ENCODE data around the gene LILRB1.
"Not testable (repeated sequence)": the region's sequence is repeated elsewhere in the genome, so short reads cannot be mapped to it uniquely, and the experiment has no call there.

The LILRB1 gene

GRCh38 chr19:54638683-54639082 is 8.4 kb downstream of the LILRB1 start:
- no peak overlapping the region for H3K4me3 ChIP-seq (ENCODE audit: low read length, poor library complexity, severe bottlenecking)
- no peaks in the 10 kb centered on the region for H3F3A ChIP-seq (ENCODE audit: low read depth)
- TF ChIP-seq EZH2phosphoT487 (IDR thresholded peaks at IDR 0.05; ENCODE audit: borderline replicate concordance): no peak
- TF ChIP-seq, protein P1, sequence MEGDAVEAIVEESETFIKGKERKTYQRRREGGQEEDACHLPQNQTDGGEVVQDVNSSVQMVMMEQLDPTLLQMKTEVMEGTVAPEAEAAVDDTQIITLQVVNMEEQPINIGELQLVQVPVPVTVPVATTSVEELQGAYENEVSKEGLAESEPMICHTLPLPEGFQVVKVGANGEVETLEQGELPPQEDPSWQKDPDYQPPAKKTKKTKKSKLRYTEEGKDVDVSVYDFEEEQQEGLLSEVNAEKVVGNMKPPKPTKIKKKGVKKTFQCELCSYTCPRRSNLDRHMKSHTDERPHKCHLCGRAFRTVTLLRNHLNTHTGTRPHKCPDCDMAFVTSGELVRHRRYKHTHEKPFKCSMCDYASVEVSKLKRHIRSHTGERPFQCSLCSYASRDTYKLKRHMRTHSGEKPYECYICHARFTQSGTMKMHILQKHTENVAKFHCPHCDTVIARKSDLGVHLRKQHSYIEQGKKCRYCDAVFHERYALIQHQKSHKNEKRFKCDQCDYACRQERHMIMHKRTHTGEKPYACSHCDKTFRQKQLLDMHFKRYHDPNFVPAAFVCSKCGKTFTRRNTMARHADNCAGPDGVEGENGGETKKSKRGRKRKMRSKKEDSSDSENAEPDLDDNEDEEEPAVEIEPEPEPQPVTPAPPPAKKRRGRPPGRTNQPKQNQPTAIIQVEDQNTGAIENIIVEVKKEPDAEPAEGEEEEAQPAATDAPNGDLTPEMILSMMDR (conservative IDR thresholded peaks at IDR 0.05; ENCODE audit: low read length): no peak
- H3K4me1 ChIP-seq (ENCODE audit: insufficient read depth, low read length, poor library complexity, severe bottlenecking): no peaks in the 10 kb centered on the region
- no peak overlapping the region for H2AFZ ChIP-seq (ENCODE audit: low read length)
- no peak overlapping the region for H3K4me2 ChIP-seq (ENCODE audit: low read depth, low read length, poor library complexity, severe bottlenecking)
- no peaks in the 10 kb centered on the region for H3K27me3 ChIP-seq (ENCODE audit: insufficient read depth, low read length, poor library complexity, severe bottlenecking)
- no peaks in the 10 kb centered on the region for H3K9me2 ChIP-seq (replicated peaks; ENCODE audit: low read depth, low read length)
- no peak overlapping the region for H3K9ac ChIP-seq (ENCODE audit: low read depth, low read length, poor library complexity, severe bottlenecking)
- H3K79me2 ChIP-seq (ENCODE audit: insufficient read depth, low read length): no peaks in the 10 kb centered on the region
- H3K9me3 ChIP-seq (ENCODE audit: insufficient read depth, low read depth, low read length): no peaks in the 10 kb centered on the region
- H3K36me3 ChIP-seq (ENCODE audit: insufficient read depth, low read length): no peaks in the 10 kb centered on the region
- no peaks in the 10 kb centered on the region for H4K20me1 ChIP-seq (ENCODE audit: insufficient read depth, low read length, poor library complexity, severe bottlenecking)

DNA sequence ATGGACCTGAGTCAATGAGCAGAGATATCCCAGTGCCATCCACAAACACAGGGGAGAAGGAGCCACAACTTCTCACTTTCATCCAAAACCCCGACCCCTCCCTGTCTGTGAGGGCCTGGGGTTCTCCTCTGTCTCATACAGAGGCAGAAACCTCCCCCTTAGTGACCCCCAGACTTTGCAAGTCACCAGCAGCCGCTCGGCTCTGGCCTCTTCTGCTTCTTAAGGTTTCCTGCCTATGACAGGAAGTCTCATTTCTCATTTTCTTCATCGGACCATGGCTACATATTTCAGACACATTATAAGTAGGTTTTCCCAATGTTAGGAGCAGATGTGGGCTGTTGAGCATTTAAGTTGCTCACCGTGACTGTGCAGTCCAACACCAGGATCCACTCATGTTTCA is 12.7 kb downstream of the LILRB1 start:
- not testable (repeated sequence) for H3K4me1 ChIP-seq (ENCODE audit: insufficient read depth, low read length, poor library complexity, severe bottlenecking); H3K36me3 ChIP-seq (ENCODE audit: insufficient read depth, low read length); H3K9me2 ChIP-seq (replicated peaks; ENCODE audit: low read depth, low read length); H3K27me3 ChIP-seq (ENCODE audit: insufficient read depth, low read length, poor library complexity, severe bottlenecking); H3K4me3 ChIP-seq (ENCODE audit: low read length, poor library complexity, severe bottlenecking); H3K79me2 ChIP-seq (ENCODE audit: insufficient read depth, low read length); H3F3A ChIP-seq (ENCODE audit: low read depth); H4K20me1 ChIP-seq (ENCODE audit: insufficient read depth, low read length, poor library complexity, severe bottlenecking); H3K9me3 ChIP-seq (ENCODE audit: insufficient read depth, low read depth, low read length); H2AFZ ChIP-seq (ENCODE audit: low read length); H3K4me2 ChIP-seq (ENCODE audit: low read depth, low read length, poor library complexity, severe bottlenecking); H3K9ac ChIP-seq (ENCODE audit: low read depth, low read length, poor library complexity, severe bottlenecking)

DNA sequence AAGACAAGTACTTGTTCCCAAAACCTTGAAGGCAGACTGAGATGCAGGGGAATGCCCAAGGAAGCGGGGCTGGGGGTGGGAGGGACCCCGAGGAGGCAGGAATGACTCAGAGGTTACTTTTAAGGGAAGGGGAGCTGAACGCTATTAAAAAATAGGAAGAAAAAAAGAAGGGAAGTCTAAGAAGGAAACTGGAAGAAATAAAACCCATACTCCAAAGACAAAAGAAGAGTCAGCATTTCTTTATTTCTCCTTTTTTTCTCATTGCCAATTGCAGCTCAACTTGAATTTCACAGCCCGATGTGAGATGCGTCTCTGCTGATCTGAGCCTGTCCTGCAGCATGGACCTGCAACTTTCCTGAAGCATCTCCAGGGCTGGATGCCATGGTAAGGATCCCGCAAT is 13.3 kb downstream of the LILRB1 start:
- not testable (repeated sequence) for H3K4me1 ChIP-seq (ENCODE audit: insufficient read depth, low read length, poor library complexity, severe bottlenecking); H4K20me1 ChIP-seq (ENCODE audit: insufficient read depth, low read length, poor library complexity, severe bottlenecking); H2AFZ ChIP-seq (ENCODE audit: low read length); H3F3A ChIP-seq (ENCODE audit: low read depth); H3K4me3 ChIP-seq (ENCODE audit: low read length, poor library complexity, severe bottlenecking); H3K9me2 ChIP-seq (replicated peaks; ENCODE audit: low read depth, low read length); H3K79me2 ChIP-seq (ENCODE audit: insufficient read depth, low read length); H3K4me2 ChIP-seq (ENCODE audit: low read depth, low read length, poor library complexity, severe bottlenecking); H3K9me3 ChIP-seq (ENCODE audit: insufficient read depth, low read depth, low read length); H3K9ac ChIP-seq (ENCODE audit: low read depth, low read length, poor library complexity, severe bottlenecking); H3K27me3 ChIP-seq (ENCODE audit: insufficient read depth, low read length, poor library complexity, severe bottlenecking); H3K36me3 ChIP-seq (ENCODE audit: insufficient read depth, low read length)

- Histone ChIP-seq H3K9me3 (ENCODE audit: insufficient read depth, low read depth, low read length) (no peaks in the 10 kb centered on the region), H3K27me3 (ENCODE audit: insufficient read depth, low read length, poor library complexity, severe bottlenecking) (no peaks in the 10 kb centered on the region), H3K9ac (ENCODE audit: low read depth, low read length, poor library complexity, severe bottlenecking) (no peak overlapping the region), H3K36me3 (ENCODE audit: insufficient read depth, low read length) (no peaks in the 10 kb centered on the region), H3K4me2 (ENCODE audit: low read depth, low read length, poor library complexity, severe bottlenecking) (no peak overlapping the region), H3K4me1 (ENCODE audit: insufficient read depth, low read length, poor library complexity, severe bottlenecking) (no peaks in the 10 kb centered on the region), H2AFZ (ENCODE audit: low read length) (no peak overlapping the region), H3F3A (ENCODE audit: low read depth) (no peaks in the 10 kb centered on the region), H3K79me2 (ENCODE audit: insufficient read depth, low read length) (no peaks in the 10 kb centered on the region), H3K9me2 (replicated peaks; ENCODE audit: low read depth, low read length) (no peaks in the 10 kb centered on the region), H3K4me3 (ENCODE audit: low read length, poor library complexity, severe bottlenecking) (no peak overlapping the region), H4K20me1 (ENCODE audit: insufficient read depth, low read length, poor library complexity, severe bottlenecking) (no peaks in the 10 kb centered on the region)
- TF ChIP-seq EZH2phosphoT487 (IDR thresholded peaks at IDR 0.05; ENCODE audit: borderline replicate concordance): no peak
- TF ChIP-seq, protein P1 (conservative IDR thresholded peaks at IDR 0.05; ENCODE audit: low read length): no peak
Measured at GRCh38 chr19:54644056-54644455, 13.8 kb downstream of the LILRB1 start.

Measured in Loucy (cell line).